ENCODE data around the gene ARMC12. TPM values are rescaled to one million over a fixed set of nuclear protein-coding genes. Genes with fewer than 3 reads are reported as not detected.

The ARMC12 gene
- total and polyA plus RNA-seq, 10 of the 15 experiments (the other 5 are each of a cell fraction or from before 2014, with no cell fraction given) = 0.10 to 1.6 (median 0.62) TPM

DNA sequence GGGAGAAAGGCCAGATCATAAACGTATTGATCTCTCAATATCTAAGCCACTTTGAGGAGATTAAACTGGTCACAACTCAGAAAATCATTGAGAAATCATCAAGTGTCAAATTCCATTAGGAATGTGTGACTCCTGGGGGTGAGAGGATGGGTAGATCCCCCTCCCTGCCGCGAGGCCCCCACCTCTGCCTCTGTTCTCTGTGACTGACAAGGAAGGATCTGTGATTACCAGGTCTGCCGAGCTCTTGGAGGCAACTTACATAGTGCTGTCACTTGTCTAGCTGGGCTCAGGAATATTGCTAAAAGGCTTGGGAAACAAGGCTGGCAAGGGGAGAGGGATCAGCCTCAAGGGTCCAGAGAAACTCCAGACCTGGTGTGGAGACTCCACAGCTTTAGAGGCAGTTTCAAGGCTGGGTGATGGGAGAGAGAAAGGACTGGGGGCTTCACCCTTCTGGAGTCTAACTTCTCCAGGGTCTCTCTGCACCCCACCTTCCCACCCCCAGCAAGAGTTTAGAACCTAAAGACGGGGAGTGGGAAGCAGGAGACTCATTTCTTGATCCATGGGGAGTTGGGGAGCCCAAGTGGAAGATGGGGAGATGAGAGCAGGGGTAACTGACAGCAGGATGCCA, 11.6 kb upstream of the ARMC12 start:
- ChIA-PET POLR2A (no interaction called here), RAD21 (ENCODE audit: unreplicated experiment) (interaction anchor here (0.8 to 2.5 kb wide), 4 partner anchors 11 to 56 kb away, joined by 3 to 6 read pairs (median 4); partner anchors contain the start of gene ARMC12), CTCF (interaction anchor here (1.4 to 1.8 kb wide), 3 partner anchors 11 to 38 kb away, joined by 4 to 9 read pairs (median 4); no protein-coding TSS in a partner anchor), SMC1A (ENCODE audit: uncharacterized antibody, unreplicated experiment) (interaction anchor here (0.7 to 1.9 kb wide), 4 partner anchors 11 to 56 kb away, joined by 3 to 8 read pairs (median 5); no protein-coding TSS in a partner anchor)
- in situ Hi-C loops (cut with MboI) (no loop called here), intact Hi-C loops (cut with micrococcal nuclease; ENCODE audit: unreplicated experiment) (no loop called here)
- H3K27me3 ChIP-seq (replicated peaks in 1 of 2; ENCODE audit: control insufficient read depth in 2 of 2, insufficient read depth in 2 of 2, low read length in 1 of 2) = no peaks in the 10 kb centered on the region
- H3K4me3 ChIP-seq = no peak overlapping the region
- no peak for TF ChIP-seq LARP7 (IDR thresholded peaks at IDR 0.05)
- no peak for TF ChIP-seq NFYA (IDR thresholded peaks at IDR 0.05; ENCODE audit: borderline replicate concordance, low read depth, low read length)
- no peak for TF ChIP-seq BCL11A (IDR thresholded peaks at IDR 0.05; ENCODE audit: low read depth, low read length)
- no peak for TF ChIP-seq SREBF1 (IDR thresholded peaks at IDR 0.05; ENCODE audit: low read length)
- TF ChIP-seq IRF3 (IDR thresholded peaks at IDR 0.05) = no peak
- no peak for TF ChIP-seq POLR2AphosphoS2 (IDR thresholded peaks at IDR 0.05; ENCODE audit: low read depth, low read length)
- TF ChIP-seq SMAD5 (IDR thresholded peaks at IDR 0.05; ENCODE audit: low read depth) = no peak
- no peak for TF ChIP-seq TAF1 (IDR thresholded peaks at IDR 0.05; ENCODE audit: borderline replicate concordance, low read depth, low read length)
- TF ChIP-seq CTCF (IDR thresholded peaks at IDR 0.05 in 2 of 3, conservative IDR thresholded peaks at IDR 0.05 in 1 of 3; ENCODE audit: control insufficient read depth in 2 of 3, extremely low read depth in 1 of 3, insufficient read depth in 1 of 3, low read depth in 3 of 3, low read length in 3 of 3) = no peak
- TF ChIP-seq MEF2B (IDR thresholded peaks at IDR 0.05; ENCODE audit: partially characterized antibody, poor library complexity, severe bottlenecking) = no peak
- no peak for TF ChIP-seq DPF2 (IDR thresholded peaks at IDR 0.05)
- TF ChIP-seq E2F8 (IDR thresholded peaks at IDR 0.05; ENCODE audit: low read depth, partially characterized antibody) = no peak
- ATAC-seq = no peak
- BruUV-seq (replicated peaks) = no TSS peak
- 45% methylated on average over 5 of the region's 5 CpGs for WGBS (ENCODE audit: insufficient coverage, insufficient replicate concordance, low lambda C conversion rate, missing lambda C conversion rate)
- H4K20me1 ChIP-seq (ENCODE audit: control insufficient read depth, insufficient read depth) = no peaks in the 10 kb centered on the region
- no peaks in the 10 kb centered on the region for H3K36me3 ChIP-seq (ENCODE audit: control insufficient read depth in 2 of 2, insufficient read depth in 2 of 2, low read length in 1 of 2)
- H3K27ac ChIP-seq (ENCODE audit: control insufficient read depth, insufficient read depth) = no peak overlapping the region
- no peaks in the 10 kb centered on the region for H3K9me3 ChIP-seq (replicated peaks; ENCODE audit: control insufficient read depth, insufficient read depth, low read length)
- DNase-seq (ENCODE audit: low read depth, low spot score) = no peak
- no peak overlapping the region for H2AFZ ChIP-seq (ENCODE audit: control insufficient read depth, low read depth, low read length)
- H3K4me2 ChIP-seq (ENCODE audit: control insufficient read depth, insufficient read depth) = no peak overlapping the region
- no peaks in the 10 kb centered on the region for H3K79me2 ChIP-seq (ENCODE audit: control insufficient read depth, insufficient read depth, low read length)
- FAIRE-seq = no peak
- no peak overlapping the region for H3K9ac ChIP-seq (ENCODE audit: control insufficient read depth, insufficient read depth, low read length)
- peaks cover 49% of the 10 kb centered on the region for H3K4me1 ChIP-seq (ENCODE audit: control insufficient read depth, insufficient read depth, low read length)

Measured in GM12878 (cell line).